PC-3 (cell line): ENCODE data around the gene CD44. TPM values are rescaled to one million over a fixed set of nuclear protein-coding genes. Genes with fewer than 3 reads are reported as not detected.

Source experiments
- ATAC-seq: fragments of 200-7000 bp; cut with Tn5 transposase; 2 replicates; pipeline ENCODE4 v1.9.1; 2020; ENCODE audit warnings: mild to moderate bottlenecking, moderate library complexity
- BruUV-seq: library from RNA; stranded (reverse); fragments of 400-500 nt; replicated peaks from 2 replicates; lab custom pipeline; 2021; lab: Mats Ljungman, UMichigan
- CTCF ChIA-PET: fragments of 300-600 bp; sonication (Branson Sonifier 250); formaldehyde crosslinking; loops from one replicate; lab custom pipeline; 2022; ENCODE audit warnings: antibody characterized with exemption; lab: Charles Lee
- POLR2A ChIA-PET: fragments of 300-600 bp; sonication (Branson Sonifier 250); formaldehyde crosslinking; loops from one replicate; lab custom pipeline; 2022; ENCODE audit warnings: antibody characterized with exemption; ENCODE audit not compliant: unreplicated experiment; lab: Charles Lee
- DNase-seq: peaks from one replicate; pipeline ENCODE4 v3.0.0-alpha.2; 2015
- H2AFZ ChIP-seq: fragments of 300-600 bp; sonication (generic); 2 replicates; pipeline ENCODE4 v1.6.0; 2016; ENCODE audit warnings: antibody characterized with exemption, low read length
- H3F3A ChIP-seq: fragments of 300-600 bp; sonication (generic); one replicate; pipeline ENCODE4 v1.6.0; 2017; ENCODE audit warnings: antibody characterized with exemption, low read length, control low read depth, mild to moderate bottlenecking; ENCODE audit not compliant: unreplicated experiment
- H3K27ac ChIP-seq: fragments of 300-600 bp; sonication (generic); 2 replicates; pipeline ENCODE4 v1.5.1; 2016; ENCODE audit warnings: mild to moderate bottlenecking, low read length
- H3K27me3 ChIP-seq: fragments of 300-600 bp; sonication (generic); 2 replicates; pipeline ENCODE4 v1.6.1; 2016; ENCODE audit warnings: low read length, mixed read lengths
- H3K36me3 ChIP-seq: fragments of 300-600 bp; sonication (generic); 2 replicates; pipeline ENCODE4 v1.6.1; 2016; ENCODE audit warnings: low read depth, mixed run types, low read length, mixed read lengths
- H3K4me1 ChIP-seq: fragments of 300-600 bp; sonication (generic); 2 replicates; pipeline ENCODE4 v1.5.1; 2016; ENCODE audit warnings: low read length; ENCODE audit not compliant: insufficient read depth
- H3K4me2 ChIP-seq: fragments of 300-600 bp; sonication (generic); 2 replicates; pipeline ENCODE4 v1.6.0; 2016; ENCODE audit warnings: low read length
- H3K4me3 ChIP-seq: fragments of 300-600 bp; sonication (generic); 2 replicates; pipeline ENCODE4 v1.5.1; 2016; ENCODE audit warnings: mild to moderate bottlenecking, low read length, mixed read lengths
- H3K79me2 ChIP-seq: fragments of 300-600 bp; sonication (generic); 2 replicates; pipeline ENCODE4 v1.6.1; 2017; ENCODE audit warnings: low read length, mixed read lengths
- H3K9ac ChIP-seq: fragments of 300-600 bp; sonication (generic); 2 replicates; pipeline ENCODE4 v1.6.0; 2016; ENCODE audit warnings: mild to moderate bottlenecking, low read length
- H3K9me2 ChIP-seq: fragments of 300-600 bp; sonication (generic); replicated peaks from 2 replicates; pipeline ENCODE4 v1.6.1; 2016; ENCODE audit warnings: mixed run types, low read length, mixed read lengths
- H3K9me3 ChIP-seq: fragments of 300-600 bp; sonication (generic); 2 replicates; pipeline ENCODE4 v1.6.1; 2016; ENCODE audit warnings: low read length, mixed read lengths
- H4K20me1 ChIP-seq: fragments of 300-600 bp; sonication (generic); 2 replicates; pipeline ENCODE4 v1.6.1; 2016; ENCODE audit warnings: low read length, mixed read lengths
- EZH2 ChIP-seq: fragments of 300-600 bp; sonication (generic); IDR thresholded peaks from one replicate; pipeline ENCODE4 v1.6.1; 2017; ENCODE audit warnings: antibody characterized with exemption, mild to moderate bottlenecking, low read length; ENCODE audit not compliant: unreplicated experiment
- EZH2phosphoT487 ChIP-seq: fragments of 300-600 bp; sonication (generic); IDR thresholded peaks from 2 replicates; pipeline ENCODE4 v1.6.1; 2018; ENCODE audit warnings: mild to moderate bottlenecking, antibody characterized with exemption, low read length, borderline replicate concordance
- intact Hi-C: fragments of 100-400 bp; cut with micrococcal nuclease; formaldehyde crosslinking; loops from 2 replicates; pipeline ENCODE4 v1.9.0; 2023
- total RNA-seq: library from RNA; depleted of rRNA; stranded (reverse); fragments of >200 nt; gene quantifications from 2 replicates; pipeline ENCODE4 v1.2.3, GENCODE V29; 2014
- TF ChIP-seq, protein P1 (sequence below): fragments of 300-600 bp; sonication (generic); conservative IDR thresholded peaks from 2 replicates; pipeline ENCODE4 v1.5.1; 2017; ENCODE audit warnings: antibody characterized with exemption, low read depth, mild to moderate bottlenecking, low read length

Gene CD44
- total RNA-seq, 1 experiment from 2014 or later, result 181 TPM

DNA sequence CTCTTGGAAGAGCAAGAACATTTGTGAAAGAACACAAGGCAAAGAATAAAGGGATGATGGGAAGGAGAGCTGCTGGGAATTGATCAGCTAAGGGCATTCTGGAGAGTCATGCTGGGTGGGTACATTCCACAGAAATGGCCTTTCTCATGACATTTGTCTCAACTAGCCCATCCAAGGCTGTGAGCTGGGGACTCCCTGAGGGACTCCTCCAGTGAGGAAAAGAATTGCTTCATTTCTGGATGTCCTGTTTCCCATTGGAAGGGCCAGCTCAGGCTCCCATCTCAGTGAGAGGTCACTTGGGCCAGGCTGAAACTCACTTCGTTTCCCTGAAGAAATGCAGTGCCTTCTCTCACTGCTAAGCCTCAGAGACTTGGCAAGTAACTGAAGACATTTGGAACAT is 106.8 kb downstream of the CD44 start:
- Histone ChIP-seq H3K27ac (no peak overlapping the region), H4K20me1 (no peaks in the 10 kb centered on the region), H3K9me2 (no peaks in the 10 kb centered on the region), H3K4me3 (no peak overlapping the region), H3K9ac (no peak overlapping the region), H3K9me3 (no peaks in the 10 kb centered on the region), H3K4me1 (no peaks in the 10 kb centered on the region), H3K27me3 (no peaks in the 10 kb centered on the region), H3K79me2 (no peaks in the 10 kb centered on the region), H3K4me2 (no peak overlapping the region), H3K36me3 (no peaks in the 10 kb centered on the region; the same call in 1 of the 2 replicates), H2AFZ (no peak overlapping the region), H3F3A (no peaks in the 10 kb centered on the region)
- ChIA-PET CTCF (no interaction called here), POLR2A (interaction anchor here (0.6 kb wide), 1 partner anchor 15 kb away, joined by 3 read pairs; no protein-coding TSS in a partner anchor)
- ATAC-seq (no peak), DNase-seq (no peak)
- no TSS peak for BruUV-seq
- intact Hi-C loops, result no loop called here
- TF ChIP-seq EZH2 (no peak), EZH2phosphoT487 (no peak)
- TF ChIP-seq, protein P1, sequence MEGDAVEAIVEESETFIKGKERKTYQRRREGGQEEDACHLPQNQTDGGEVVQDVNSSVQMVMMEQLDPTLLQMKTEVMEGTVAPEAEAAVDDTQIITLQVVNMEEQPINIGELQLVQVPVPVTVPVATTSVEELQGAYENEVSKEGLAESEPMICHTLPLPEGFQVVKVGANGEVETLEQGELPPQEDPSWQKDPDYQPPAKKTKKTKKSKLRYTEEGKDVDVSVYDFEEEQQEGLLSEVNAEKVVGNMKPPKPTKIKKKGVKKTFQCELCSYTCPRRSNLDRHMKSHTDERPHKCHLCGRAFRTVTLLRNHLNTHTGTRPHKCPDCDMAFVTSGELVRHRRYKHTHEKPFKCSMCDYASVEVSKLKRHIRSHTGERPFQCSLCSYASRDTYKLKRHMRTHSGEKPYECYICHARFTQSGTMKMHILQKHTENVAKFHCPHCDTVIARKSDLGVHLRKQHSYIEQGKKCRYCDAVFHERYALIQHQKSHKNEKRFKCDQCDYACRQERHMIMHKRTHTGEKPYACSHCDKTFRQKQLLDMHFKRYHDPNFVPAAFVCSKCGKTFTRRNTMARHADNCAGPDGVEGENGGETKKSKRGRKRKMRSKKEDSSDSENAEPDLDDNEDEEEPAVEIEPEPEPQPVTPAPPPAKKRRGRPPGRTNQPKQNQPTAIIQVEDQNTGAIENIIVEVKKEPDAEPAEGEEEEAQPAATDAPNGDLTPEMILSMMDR, result no peak

DNA sequence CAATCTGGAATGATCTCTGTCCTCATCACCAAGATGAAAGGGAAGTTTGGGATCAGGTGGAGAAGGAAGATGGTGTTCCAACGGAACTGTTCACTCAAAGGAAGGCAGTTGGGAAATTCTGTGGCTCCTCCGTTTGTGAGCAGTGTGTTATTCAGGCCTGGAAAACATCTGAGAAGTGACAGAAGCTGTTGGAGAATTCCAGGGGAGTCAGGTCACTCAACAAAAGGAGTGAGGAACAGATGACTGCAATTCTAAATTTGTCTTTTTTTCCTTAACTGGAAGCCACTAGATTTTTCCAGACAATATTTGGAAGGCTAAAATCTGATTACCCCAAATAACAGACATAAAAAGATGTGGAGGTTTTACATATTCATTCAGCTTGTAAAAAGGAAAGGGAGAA is 107.8 kb downstream of the CD44 start:
- Histone ChIP-seq H3K27ac (no peak overlapping the region), H3K4me1 (no peaks in the 10 kb centered on the region), H3K4me3 (no peak overlapping the region), H3K9ac (no peak overlapping the region), H3K9me3 (no peaks in the 10 kb centered on the region), H3K79me2 (no peaks in the 10 kb centered on the region), H3K9me2 (no peaks in the 10 kb centered on the region), H3K27me3 (no peaks in the 10 kb centered on the region), H3K4me2 (no peak overlapping the region), H3K36me3 (no peaks in the 10 kb centered on the region; the same call in 1 of the 2 replicates), H3F3A (no peaks in the 10 kb centered on the region), H2AFZ (no peak overlapping the region), H4K20me1 (no peaks in the 10 kb centered on the region)
- no TSS peak for BruUV-seq
- intact Hi-C loops, result no loop called here
- DNase-seq, result no peak
- CTCF ChIA-PET, result no interaction called here
- ATAC-seq, result no peak
- TF ChIP-seq, protein P1, result no peak
- TF ChIP-seq EZH2phosphoT487 (no peak), EZH2 (no peak)
- POLR2A ChIA-PET, result no interaction called here

DNA sequence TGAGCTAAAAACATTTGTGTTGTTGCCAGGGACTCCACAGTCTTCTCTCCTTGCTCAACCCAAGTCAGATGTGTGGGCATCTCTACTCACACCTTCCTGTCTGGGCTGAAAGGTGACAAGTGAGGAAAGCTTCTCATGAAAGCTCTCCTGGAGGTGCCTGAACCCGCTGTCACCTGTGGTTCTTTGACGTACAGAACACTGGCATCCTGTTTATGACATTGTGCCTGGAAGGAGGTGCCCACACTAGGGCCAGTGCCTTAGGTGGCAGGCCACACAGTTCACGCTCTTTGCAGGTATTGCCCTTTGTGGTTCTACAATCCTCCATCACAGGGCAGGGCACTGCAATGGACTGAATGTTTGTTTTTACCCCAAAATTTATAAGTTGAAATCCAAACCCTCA is 108.5 kb downstream of the CD44 start:
- Histone ChIP-seq H3K4me2 (no peak overlapping the region), H3F3A (no peaks in the 10 kb centered on the region), H3K4me1 (no peaks in the 10 kb centered on the region), H3K27ac (no peak overlapping the region), H3K79me2 (no peaks in the 10 kb centered on the region), H3K27me3 (no peaks in the 10 kb centered on the region), H4K20me1 (no peaks in the 10 kb centered on the region), H3K4me3 (no peak overlapping the region), H3K9ac (no peak overlapping the region), H3K9me3 (no peaks in the 10 kb centered on the region), H2AFZ (no peak overlapping the region), H3K36me3 (no peaks in the 10 kb centered on the region; the same call in 1 of the 2 replicates), H3K9me2 (no peaks in the 10 kb centered on the region)
- ChIA-PET CTCF (no interaction called here), POLR2A (no interaction called here)
- no TSS peak for BruUV-seq
- ATAC-seq (no peak), DNase-seq (no peak)
- no peak for TF ChIP-seq EZH2phosphoT487
- no peak for TF ChIP-seq EZH2
- TF ChIP-seq, protein P1, result no peak
- intact Hi-C loops, result no loop called here
